OCI-LY1 (cell line): ENCODE data around the gene BAD.

Experiments
- CTCF ChIP-seq: fragments of 200-600 bp; sonication (generic), shearing (Covaris generic); IDR thresholded peaks from 2 replicates; pipeline ENCODE4 v1.5.1; 2017; ENCODE audit warnings: mild to moderate bottlenecking, antibody characterized with exemption, low read length, moderate library complexity, mixed read lengths
- EZH2 ChIP-seq: fragments of 200-600 bp; sonication (generic), shearing (Covaris generic); IDR thresholded peaks from 2 replicates; pipeline ENCODE4 v1.8.0; 2017; ENCODE audit warnings: borderline replicate concordance, mixed run types, mild to moderate bottlenecking, antibody characterized with exemption, low read length, moderate library complexity, mixed read lengths

- TF ChIP-seq CTCF (no peak), EZH2 (no peak)
Observed at GRCh38 chr11:64248578-64248977, 35.9 kb downstream of the BAD start.
